Small intestine (tissue), 16 donors: ENCODE measurements around the gene CLP1. TPM values are rescaled to one million over a fixed set of nuclear protein-coding genes. Genes with fewer than 3 reads are reported as not detected.
A peak's percentile ranks its signal among the peaks of the same experiment; 100 is the strongest.

Experiments
- DNase-seq, 2 donors: peaks; one replicate each; pipeline versions ENCODE4 v3.0.0 to v3.0.0-alpha.2; 2013
- FAIRE-seq: peaks from 2 replicates; lab custom pipeline; 2012; peaks lifted over from hg19 to GRCh38; lab: Jason Lieb, UNC
- H3K27ac ChIP-seq, 3 donors: one replicate each; pipeline ENCODE4 v1.5.1; 2013; ENCODE audit warnings: low read length in 2 of 3, mild to moderate bottlenecking in 2 of 3, control low read depth in 1 of 3, inconsistent platforms in 1 of 3, low read depth in 1 of 3, moderate library complexity in 1 of 3
- H3K27me3 ChIP-seq, 3 donors: one replicate each; pipeline ENCODE4 v1.6.1; 2013; ENCODE audit warnings: low read length in 3 of 3, inconsistent platforms in 1 of 3; ENCODE audit not compliant: control insufficient read depth in 3 of 3, insufficient read depth in 3 of 3
- H3K36me3 ChIP-seq, 3 donors: one replicate each; pipeline ENCODE4 v1.6.1; 2013; ENCODE audit warnings: low read length in 3 of 3, inconsistent platforms in 1 of 3, low read depth in 1 of 3, mild to moderate bottlenecking in 1 of 3, moderate library complexity in 1 of 3; ENCODE audit not compliant: control insufficient read depth in 3 of 3, insufficient read depth in 2 of 3
- H3K4me1 ChIP-seq, 3 donors: one replicate each; pipeline ENCODE4 v1.6.1; 2013; ENCODE audit warnings: low read length in 2 of 3, inconsistent platforms in 1 of 3, low read depth in 1 of 3, mild to moderate bottlenecking in 1 of 3, moderate library complexity in 1 of 3; ENCODE audit not compliant: control insufficient read depth in 3 of 3, insufficient read depth in 2 of 3
- H3K4me3 ChIP-seq, 3 donors: one replicate each; pipeline ENCODE4 v1.5.1; 2013; ENCODE audit warnings: low read length in 3 of 3, control low read depth in 1 of 3, inconsistent platforms in 1 of 3, low read depth in 1 of 3, mild to moderate bottlenecking in 1 of 3, moderate library complexity in 1 of 3
- H3K9me3 ChIP-seq, 2 donors: one replicate each; pipeline ENCODE4 v1.6.1; 2013; ENCODE audit warnings: low read depth in 1 of 2, low read length in 1 of 2; ENCODE audit not compliant: control insufficient read depth in 2 of 2, insufficient read depth in 1 of 2
- WGBS, 3 donors: extraction: QIAGEN DNeasy Blood & Tissue Kit; methylation state at CpG; one replicate each; pipeline ENCODE4 v1.1.7; 2013; 5-methylcytosine and 5-hydroxymethylcytosine counted together
- long read RNA-seq, 10 donors: transcript quantifications; one replicate each; lab custom pipeline, GENCODE V29; 2026
- polyA plus RNA-seq, 4 donors: library from polyadenylated mRNA; stranded (reverse) in 3 of 4; unstranded in 1 of 4; fragments of 200-250 nt in 3 of 4; fragments of 120-200 nt in 1 of 4; gene quantifications; one replicate each; pipeline versions ENCODE4 v1.2.1 to v1.2.3, GENCODE V29; 2013
- donor health status: healthy with polysubstance abuse.
- donor health status: control.
- donor health status: control.
- donor health status: Bipolar disorder and iron deficiency.
- donor health status: healthy.

The CLP1 gene
- polyA plus RNA-seq, result 10 to 100 TPM; 10.3 to 14.7 (median 13.0) TPM
- long read RNA-seq, donor 1, transcript CLP1-205 (3 exons, 2,435 nt), result major isoform, 13 of 13 reads
- long read RNA-seq, donor 1, partial matches to known transcripts, result 0 of 13 reads
- long read RNA-seq, donor 1, other reads (novel, unspliced or antisense), result 0 of 13 reads
- long read RNA-seq, donor 2, transcript CLP1-205 (3 exons, 2,435 nt), result major isoform, 5 of 5 reads
- long read RNA-seq, donor 2, partial matches to known transcripts, result 0 of 5 reads
- long read RNA-seq, donor 2, other reads (novel, unspliced or antisense), result 0 of 5 reads
- long read RNA-seq, donor 3, partial matches to known transcripts, result 0 of 3 reads
- long read RNA-seq, donor 3, other reads (novel, unspliced or antisense), result 0 of 3 reads
- long read RNA-seq, donor 4, result 0 reads
- long read RNA-seq, donor 5, partial matches to known transcripts, result 0 of 2 reads
- long read RNA-seq, donor 5, other reads (novel, unspliced or antisense), result 0 of 2 reads
- long read RNA-seq, donor 6, transcript CLP1-205 (3 exons, 2,435 nt), result major isoform, 9 of 10 reads
- long read RNA-seq, donor 6, partial matches to known transcripts, result 0 of 10 reads
- long read RNA-seq, donor 6, other reads (novel, unspliced or antisense), result 0 of 10 reads
- long read RNA-seq, donor 7, result 0 reads
- long read RNA-seq, donor 8, result 0 reads
- long read RNA-seq, donor 9, result 0 reads
- long read RNA-seq, donor 10, transcript CLP1-205 (3 exons, 2,435 nt), result major isoform, 9 of 9 reads
- long read RNA-seq, donor 10, partial matches to known transcripts, result 0 of 9 reads
- long read RNA-seq, donor 10, other reads (novel, unspliced or antisense), result 0 of 9 reads

- Histone ChIP-seq H3K4me3 (peak within 1 kb of the TSS; percentile 39 to 68 (median 56)), H3K9me3 (no peaks in the 10 kb centered on the region), H3K27me3 (peaks cover 0 to under 1% (median 0%) of the 10 kb centered on the region in 3 donors), H3K36me3 (peaks cover 4 to 23% (median 5%) of the 10 kb centered on the region in 3 donors), H3K27ac (peak within 1 kb of the TSS; percentile 71 to 97 (median 82)), H3K4me1 (peaks cover 0 to 7% (median 0%) of the 10 kb centered on the region in 3 donors)
- DNase-seq (peak; percentile 99 to 100), FAIRE-seq (no peak)
- WGBS, 3 donors, result 1% methylated on average over 45 of the region's 45 CpGs
Measured at GRCh38 chr11:57657194-57658022, at the start of gene CLP1. TSS of gene CLP1 (plus strand) at chr11:57657762. CDS start at chr11:57659477, 1,715 bp downstream.

- H3K4me3 ChIP-seq, result no peak overlapping the region
- no peaks in the 10 kb centered on the region for H3K9me3 ChIP-seq
- peaks cover 0 to 8% (median 3%) of the 10 kb centered on the region in 3 donors for H3K36me3 ChIP-seq
- H3K4me1 ChIP-seq, result no peaks in the 10 kb centered on the region
- DNase-seq (no peak), FAIRE-seq (no peak)
- no peak overlapping the region for H3K27ac ChIP-seq
- H3K27me3 ChIP-seq, result peaks cover 0 to 6% (median 0%) of the 10 kb centered on the region in 3 donors
- 78 to 87% (median 82%) methylated on average over 4 of the region's 4 CpGs for WGBS, 3 donors
Measured at GRCh38 chr11:57610170-57610569, 47.4 kb upstream of the CLP1 start.

- H3K9me3 ChIP-seq, result peaks cover 0 to 3% of the 10 kb centered on the region in 2 donors
- FAIRE-seq, result no peak
- DNase-seq, result no peak
- WGBS, 3 donors, result 71 to 81% (median 72%) methylated on average over 10 of the region's 10 CpGs
- no peak overlapping the region for H3K27ac ChIP-seq
- peaks cover 0 to 4% (median 2%) of the 10 kb centered on the region in 3 donors for H3K36me3 ChIP-seq
- no peaks in the 10 kb centered on the region for H3K27me3 ChIP-seq
- H3K4me1 ChIP-seq, result no peaks in the 10 kb centered on the region
- no peak overlapping the region for H3K4me3 ChIP-seq
Measured at GRCh38 chr11:57614234-57614772, 43.3 kb upstream of the CLP1 start.

GRCh38 chr11:57615308-57615707 lies 42.3 kb upstream of the CLP1 start:
- H3K36me3 ChIP-seq, result peaks cover 0 to 4% (median 2%) of the 10 kb centered on the region in 3 donors
- no peak overlapping the region for H3K4me3 ChIP-seq
- no peak overlapping the region for H3K27ac ChIP-seq

GRCh38 chr11:57616595-57616994 lies 41.0 kb upstream of the CLP1 start:
- H3K36me3 ChIP-seq, result peaks cover 0 to 4% (median 1%) of the 10 kb centered on the region in 3 donors
- no peak overlapping the region for H3K27ac ChIP-seq
- no peak overlapping the region for H3K4me3 ChIP-seq
- peaks cover 0 to 9% of the 10 kb centered on the region in 2 donors for H3K9me3 ChIP-seq
- DNase-seq (no peak), FAIRE-seq (no peak)
- 29 to 58% (median 57%) methylated on average over 3 of the region's 3 CpGs for WGBS, 3 donors
- no peaks in the 10 kb centered on the region for H3K4me1 ChIP-seq
- H3K27me3 ChIP-seq, result no peaks in the 10 kb centered on the region

More at GRCh38 chr11:57615308-57615707, 42.3 kb upstream of the CLP1 start:
- Histone ChIP-seq H3K9me3 (peaks cover 0 to 9% of the 10 kb centered on the region in 2 donors), H3K4me1 (no peaks in the 10 kb centered on the region), H3K27me3 (no peaks in the 10 kb centered on the region)
- WGBS, 3 donors, result 36 to 71% (median 50%) methylated on average over 1 of the region's 1 CpG
- DNase-seq (no peak), FAIRE-seq (no peak)

GRCh38 chr11:57618438-57618837 lies 39.1 kb upstream of the CLP1 start:
- Histone ChIP-seq H3K27ac (no peak overlapping the region), H3K36me3 (peaks cover 0 to 4% (median 0%) of the 10 kb centered on the region in 3 donors), H3K27me3 (no peaks in the 10 kb centered on the region), H3K4me3 (no peak overlapping the region), H3K4me1 (no peaks in the 10 kb centered on the region), H3K9me3 (peaks cover 0 to 9% of the 10 kb centered on the region in 2 donors)
- 56 to 75% (median 63%) methylated on average over 2 of the region's 2 CpGs for WGBS, 3 donors
- FAIRE-seq, result no peak
- no peak for DNase-seq

- H3K27me3 ChIP-seq, result no peaks in the 10 kb centered on the region
- peaks cover 0 to 9% of the 10 kb centered on the region in 2 donors for H3K9me3 ChIP-seq
- H3K4me1 ChIP-seq, result no peaks in the 10 kb centered on the region
- FAIRE-seq, result no peak
- H3K27ac ChIP-seq, result no peak overlapping the region
- H3K36me3 ChIP-seq, result peaks cover 0 to 2% (median 0%) of the 10 kb centered on the region in 3 donors
- 84 to 89% (median 88%) methylated on average over 2 of the region's 2 CpGs for WGBS, 3 donors
- H3K4me3 ChIP-seq, result no peak overlapping the region
- DNase-seq, result no peak
Measured at GRCh38 chr11:57619331-57619730, 38.2 kb upstream of the CLP1 start.
